Smooth muscle cell (in vitro differentiated cells): ENCODE data around the gene PARVG. TPM values are rescaled to one million over a fixed set of nuclear protein-coding genes. Genes with fewer than 3 reads are reported as not detected.

Experiments
- DNase-seq: peaks from one replicate; lab custom pipeline; 2025; ENCODE audit not compliant: unreplicated experiment; lab: John Stamatoyannopoulos, UW
- H2AFZ ChIP-seq: fragments of 200-600 bp; sonication (generic); 2 replicates; pipeline ENCODE4 v1.6.0; 2016; ENCODE audit warnings: antibody characterized with exemption, low read depth, mild to moderate bottlenecking
- H3F3A ChIP-seq: fragments of 200-600 bp; sonication (generic); 2 replicates; pipeline ENCODE4 v1.6.0; 2017; ENCODE audit warnings: antibody characterized with exemption, low read depth
- H3K27ac ChIP-seq: fragments of 200-600 bp; sonication (generic); 2 replicates; pipeline ENCODE4 v1.5.1; 2016; ENCODE audit warnings: low read depth, mild to moderate bottlenecking
- H3K27me3 ChIP-seq: fragments of 200-600 bp; sonication (generic); 2 replicates; pipeline ENCODE4 v1.6.1; 2016; ENCODE audit warnings: low read depth, mild to moderate bottlenecking
- H3K36me3 ChIP-seq: fragments of 200-600 bp; sonication (generic); 2 replicates; pipeline ENCODE4 v1.5.1; 2016; ENCODE audit warnings: low read depth
- H3K4me1 ChIP-seq: fragments of 200-600 bp; sonication (generic); 2 replicates; pipeline ENCODE4 v1.5.1; 2016; ENCODE audit warnings: low read depth
- H3K4me2 ChIP-seq: fragments of 200-600 bp; sonication (generic); 2 replicates; pipeline ENCODE4 v1.6.0; 2016; ENCODE audit warnings: mild to moderate bottlenecking
- H3K4me3 ChIP-seq: fragments of 200-600 bp; sonication (generic); 2 replicates; pipeline ENCODE4 v1.5.1; 2016; ENCODE audit warnings: mild to moderate bottlenecking
- H3K79me2 ChIP-seq: fragments of 200-600 bp; sonication (generic); 2 replicates; pipeline ENCODE4 v1.6.0; 2016; ENCODE audit warnings: low read depth, mild to moderate bottlenecking
- H3K9ac ChIP-seq: fragments of 200-600 bp; sonication (generic); 2 replicates; pipeline ENCODE4 v1.6.0; 2016; ENCODE audit warnings: low read depth
- H3K9me3 ChIP-seq: fragments of 200-600 bp; sonication (generic); replicated peaks from 2 replicates; pipeline ENCODE4 v1.5.1; 2016; ENCODE audit warnings: low read depth
- H4K20me1 ChIP-seq: fragments of 200-600 bp; sonication (generic); 2 replicates; pipeline ENCODE4 v1.6.0; 2016; ENCODE audit warnings: low read depth
- WGBS: methylation state at CpG from one replicate; pipeline ENCODE4 v1.1.7; 2016; ENCODE audit warnings: low lambda C conversion rate; 5-methylcytosine and 5-hydroxymethylcytosine counted together
- polyA plus RNA-seq: library from polyadenylated mRNA; unstranded; fragments of >200 nt; fragmentation: Nextera tagmentation; extraction: Ambion mirVana; gene quantifications from 2 replicates; pipeline ENCODE4 v1.2.1, GENCODE V29; 2016
- total RNA-seq: library from RNA; depleted of rRNA; stranded (reverse); fragments of >200 nt; gene quantifications from 2 replicates; pipeline ENCODE4 v1.2.3, GENCODE V29; 2014
- TF ChIP-seq, protein P1 (sequence below): fragments of 200-600 bp; sonication (generic); IDR thresholded peaks from 2 replicates; pipeline ENCODE4 v1.5.1; 2017; ENCODE audit warnings: borderline replicate concordance, mild to moderate bottlenecking, antibody characterized with exemption; ENCODE audit not compliant: insufficient read depth, poor library complexity, severe bottlenecking

Gene PARVG
- total and polyA plus RNA-seq, 2 experiments from 2014 or later: 0.90 TPM; not detected in 1

DNA sequence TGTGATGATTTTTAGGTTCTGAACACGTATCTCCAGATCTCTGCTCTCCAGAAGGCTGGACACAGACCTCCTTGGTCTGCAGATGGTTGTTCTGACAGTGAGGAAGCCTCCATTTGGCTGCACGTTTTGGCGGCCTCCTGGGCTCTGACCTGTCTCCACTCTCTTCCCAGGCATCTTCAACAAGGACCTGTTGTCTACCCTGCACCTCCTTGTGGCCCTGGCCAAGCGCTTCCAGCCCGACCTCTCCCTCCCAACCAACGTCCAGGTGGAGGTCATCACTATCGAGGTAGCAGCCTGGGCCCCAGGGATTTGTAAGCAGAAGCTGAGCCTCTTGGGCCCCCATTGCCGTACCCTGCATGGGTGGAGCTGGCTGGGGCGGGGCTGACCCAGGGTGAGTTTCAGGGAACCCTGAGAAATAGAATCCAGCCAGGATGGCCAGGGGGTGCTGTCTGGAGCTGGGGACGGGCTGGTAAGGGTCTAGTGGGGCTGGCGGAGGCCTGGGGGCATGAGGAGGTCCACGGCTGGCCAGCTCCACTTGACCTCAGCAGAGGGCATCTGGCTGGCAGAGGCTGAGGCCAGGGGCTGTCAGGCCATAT is 9.8 kb downstream of the PARVG start:
- Histone ChIP-seq H3K9me3 (no peaks in the 10 kb centered on the region), H3K4me3 (no peak overlapping the region), H3K27ac (no peak overlapping the region), H3F3A (no peaks in the 10 kb centered on the region), H3K27me3 (no peaks in the 10 kb centered on the region), H2AFZ (no peak overlapping the region), H3K9ac (no peak overlapping the region), H3K79me2 (no peaks in the 10 kb centered on the region), H3K36me3 (no peaks in the 10 kb centered on the region), H4K20me1 (no peaks in the 10 kb centered on the region), H3K4me2 (no peak overlapping the region), H3K4me1 (no peaks in the 10 kb centered on the region)
- 94% methylated on average over 12 of the region's 12 CpGs for WGBS
- DNase-seq: no peak
- TF ChIP-seq, protein P1, sequence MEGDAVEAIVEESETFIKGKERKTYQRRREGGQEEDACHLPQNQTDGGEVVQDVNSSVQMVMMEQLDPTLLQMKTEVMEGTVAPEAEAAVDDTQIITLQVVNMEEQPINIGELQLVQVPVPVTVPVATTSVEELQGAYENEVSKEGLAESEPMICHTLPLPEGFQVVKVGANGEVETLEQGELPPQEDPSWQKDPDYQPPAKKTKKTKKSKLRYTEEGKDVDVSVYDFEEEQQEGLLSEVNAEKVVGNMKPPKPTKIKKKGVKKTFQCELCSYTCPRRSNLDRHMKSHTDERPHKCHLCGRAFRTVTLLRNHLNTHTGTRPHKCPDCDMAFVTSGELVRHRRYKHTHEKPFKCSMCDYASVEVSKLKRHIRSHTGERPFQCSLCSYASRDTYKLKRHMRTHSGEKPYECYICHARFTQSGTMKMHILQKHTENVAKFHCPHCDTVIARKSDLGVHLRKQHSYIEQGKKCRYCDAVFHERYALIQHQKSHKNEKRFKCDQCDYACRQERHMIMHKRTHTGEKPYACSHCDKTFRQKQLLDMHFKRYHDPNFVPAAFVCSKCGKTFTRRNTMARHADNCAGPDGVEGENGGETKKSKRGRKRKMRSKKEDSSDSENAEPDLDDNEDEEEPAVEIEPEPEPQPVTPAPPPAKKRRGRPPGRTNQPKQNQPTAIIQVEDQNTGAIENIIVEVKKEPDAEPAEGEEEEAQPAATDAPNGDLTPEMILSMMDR: no peak

- no peak overlapping the region for H3K4me3 ChIP-seq
- H3F3A ChIP-seq: no peaks in the 10 kb centered on the region
- DNase-seq: no peak
- H3K36me3 ChIP-seq: no peaks in the 10 kb centered on the region
- no peaks in the 10 kb centered on the region for H3K4me1 ChIP-seq
- H3K79me2 ChIP-seq: no peaks in the 10 kb centered on the region
- H3K9me3 ChIP-seq: no peaks in the 10 kb centered on the region
- H3K4me2 ChIP-seq: no peak overlapping the region
- H3K27ac ChIP-seq: no peak overlapping the region
- whole genome bisulfite sequencing: 74% methylated on average over 8 of the region's 9 CpGs
- no peaks in the 10 kb centered on the region for H3K27me3 ChIP-seq
- H4K20me1 ChIP-seq: no peaks in the 10 kb centered on the region
- no peak overlapping the region for H3K9ac ChIP-seq
- H2AFZ ChIP-seq: no peak overlapping the region
- TF ChIP-seq, protein P1: no peak
Measured at GRCh38 chr22:44191036-44191454, 10.3 kb downstream of the PARVG start.

DNA sequence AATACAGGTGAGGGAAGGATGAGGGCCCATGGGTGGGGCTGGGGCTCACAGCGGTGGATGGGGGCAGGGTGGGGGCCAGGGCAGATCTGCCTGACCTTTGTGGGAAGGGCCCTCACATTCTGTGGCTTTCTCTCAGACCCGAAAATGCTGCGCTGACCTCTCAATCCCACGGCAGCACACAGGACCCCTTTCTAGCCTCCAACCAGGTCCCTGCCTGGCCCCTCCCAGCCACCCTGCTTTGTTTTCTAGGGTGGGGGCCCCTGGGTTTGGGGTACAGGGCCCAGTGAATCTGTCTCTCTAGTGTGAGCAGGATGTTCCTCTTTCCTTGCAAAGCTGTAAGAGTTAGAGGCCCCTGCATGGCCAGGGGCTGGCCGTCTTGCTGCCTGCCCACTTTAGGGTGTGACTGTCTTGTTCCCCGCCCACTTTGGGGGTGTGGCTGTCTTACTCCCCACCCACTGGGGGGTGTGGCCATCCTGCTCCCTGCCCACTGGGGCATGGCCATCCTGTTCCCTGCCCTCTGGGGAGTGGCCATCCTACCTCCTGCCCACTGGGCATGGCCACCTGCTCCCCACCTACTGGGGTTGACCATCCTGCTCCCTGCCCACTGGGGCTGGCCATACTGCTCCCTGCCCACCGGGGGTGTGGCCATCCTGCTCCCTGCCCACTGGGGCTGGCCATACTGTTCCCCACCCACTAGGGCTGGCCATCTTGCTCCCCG is 11.5 kb downstream of the PARVG start:
- no peaks in the 10 kb centered on the region for H3K4me1 ChIP-seq
- no peaks in the 10 kb centered on the region for H3F3A ChIP-seq
- no peak overlapping the region for H3K9ac ChIP-seq
- no peak for DNase-seq
- H3K4me2 ChIP-seq: no peak overlapping the region
- H3K79me2 ChIP-seq: no peaks in the 10 kb centered on the region
- H3K9me3 ChIP-seq: no peaks in the 10 kb centered on the region
- H4K20me1 ChIP-seq: no peaks in the 10 kb centered on the region
- no peak overlapping the region for H3K4me3 ChIP-seq
- 91% methylated on average over 8 of the region's 8 CpGs for WGBS
- TF ChIP-seq, protein P1: no peak
- H3K27me3 ChIP-seq: no peaks in the 10 kb centered on the region
- H3K36me3 ChIP-seq: no peaks in the 10 kb centered on the region
- H2AFZ ChIP-seq: no peak overlapping the region
- H3K27ac ChIP-seq: no peak overlapping the region
